SK-N-SH treated with all-trans-retinoic acid at 6 μM for 48 hours (cell line): ENCODE results near the gene KLK3.

ENCODE experiments used
- ESRRG ChIP-seq: fragments of 250-450 bp; sonication (Bioruptor Pico); IDR thresholded peaks from 2 replicates; pipeline ENCODE4 v1.6.1; 2021; ENCODE audit warnings: mild to moderate bottlenecking
- ISL1 ChIP-seq: fragments of 250-450 bp; sonication (Bioruptor Pico); IDR thresholded peaks from 2 replicates; pipeline ENCODE4 v2.1.2; 2022; ENCODE audit warnings: mild to moderate bottlenecking, moderate library complexity
- OSR1 ChIP-seq: fragments of 250-450 bp; sonication (Bioruptor Pico); IDR thresholded peaks from 2 replicates; pipeline ENCODE4 v1.8.0; 2022; ENCODE audit warnings: moderate library complexity, mild to moderate bottlenecking, inconsistent platforms
- PATZ1 ChIP-seq: fragments of 250-450 bp; sonication (Bioruptor Pico); IDR thresholded peaks from 2 replicates; pipeline ENCODE4 v1.8.0; 2020; ENCODE audit warnings: mild to moderate bottlenecking, moderate library complexity, borderline replicate concordance
- RARB ChIP-seq: fragments of 250-450 bp; sonication (Bioruptor Pico); IDR thresholded peaks from 2 replicates; pipeline ENCODE4 v1.8.0; 2021; ENCODE audit warnings: mild to moderate bottlenecking, moderate library complexity
- SNAI2 ChIP-seq: fragments of 250-450 bp; sonication (Bioruptor Pico); IDR thresholded peaks from 2 replicates; pipeline ENCODE4 v1.5.0; 2020; ENCODE audit warnings: mild to moderate bottlenecking, moderate library complexity
- TCF4 ChIP-seq: fragments of 250-450 bp; sonication (Bioruptor Pico); IDR thresholded peaks from 2 replicates; pipeline ENCODE4 v1.8.0; 2021; ENCODE audit warnings: mild to moderate bottlenecking, moderate library complexity, borderline replicate concordance
- ZC3H10 ChIP-seq: fragments of 250-450 bp; sonication (Bioruptor Pico); IDR thresholded peaks from 2 replicates; pipeline ENCODE4 v1.5.1; 2021; ENCODE audit warnings: mild to moderate bottlenecking, moderate library complexity
- ZFP30 ChIP-seq: fragments of 450-650 bp; formaldehyde crosslinking; IDR thresholded peaks from 2 replicates; pipeline ENCODE4 v1.5.0; 2022; ENCODE audit warnings: mild to moderate bottlenecking, moderate library complexity
- ZNF565 ChIP-seq: fragments of 450-650 bp; formaldehyde crosslinking; conservative IDR thresholded peaks from 2 replicates; pipeline ENCODE4 v1.5.0; 2020; ENCODE audit warnings: low read depth, mild to moderate bottlenecking, moderate library complexity
- ZNF70 ChIP-seq: fragments of 450-650 bp; formaldehyde crosslinking; IDR thresholded peaks from 2 replicates; pipeline ENCODE4 v1.5.0; 2020; ENCODE audit warnings: mild to moderate bottlenecking, moderate library complexity
- ZNF8 ChIP-seq: fragments of 450-650 bp; formaldehyde crosslinking; IDR thresholded peaks from 2 replicates; pipeline ENCODE4 v1.5.0; 2020; ENCODE audit warnings: mild to moderate bottlenecking, moderate library complexity

DNA sequence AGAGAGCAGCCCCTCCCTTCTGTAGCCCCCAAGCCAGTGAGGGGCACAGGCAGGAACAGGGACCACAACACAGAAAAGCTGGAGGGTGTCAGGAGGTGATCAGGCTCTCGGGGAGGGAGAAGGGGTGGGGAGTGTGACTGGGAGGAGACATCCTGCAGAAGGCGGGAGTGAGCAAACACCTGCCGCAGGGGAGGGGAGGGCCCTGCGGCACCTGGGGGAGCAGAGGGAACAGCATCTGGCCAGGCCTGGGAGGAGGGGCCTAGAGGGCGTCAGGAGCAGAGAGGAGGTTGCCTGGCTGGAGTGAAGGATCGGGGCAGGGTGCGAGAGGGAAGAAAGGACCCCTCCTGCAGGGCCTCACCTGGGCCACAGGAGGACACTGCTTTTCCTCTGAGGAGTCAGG lies 4.2 kb downstream of the KLK3 start:
- TF ChIP-seq TCF4, result no peak
- TF ChIP-seq ZNF8 (CRISPR knock-in tag), result no peak
- TF ChIP-seq SNAI2, result no peak
- TF ChIP-seq ISL1 (CRISPR knock-in tag), result no peak
- TF ChIP-seq OSR1 (CRISPR knock-in tag), result no peak
- no peak for TF ChIP-seq ZNF565 (CRISPR knock-in tag)
- no peak for TF ChIP-seq ZC3H10 (CRISPR knock-in tag)
- no peak for TF ChIP-seq PATZ1
- no peak for TF ChIP-seq RARB
- TF ChIP-seq ZFP30 (CRISPR knock-in tag), result no peak
- no peak for TF ChIP-seq ESRRG
- no peak for TF ChIP-seq ZNF70 (CRISPR knock-in tag)
